ENCODE results near the gene KRTAP22-2.

DNA sequence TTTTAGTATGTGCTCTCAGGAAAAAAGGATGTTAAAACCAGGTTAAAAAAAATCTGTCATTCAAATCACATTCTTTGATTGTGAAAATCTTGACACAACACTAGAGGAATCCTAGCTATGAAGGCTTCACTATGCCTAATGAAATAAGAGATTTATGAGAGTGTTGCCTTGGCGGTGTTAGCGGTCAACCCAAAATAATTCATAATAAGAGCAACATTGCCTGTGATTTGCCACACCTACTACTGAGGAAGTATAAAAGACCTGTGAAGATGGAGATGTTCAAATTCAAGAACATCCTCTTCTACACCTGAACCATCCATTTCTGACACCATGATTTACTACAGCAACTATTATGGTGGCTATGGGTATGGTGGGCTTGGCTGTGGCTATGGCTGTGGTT lies 25.9 kb upstream of the KRTAP22-2 start, which contains the start of gene KRTAP20-1:
- TF ChIP-seq ZNF274 (IDR thresholded peaks at IDR 0.05; ENCODE audit: low read depth, low read length) (no peak), YY1 (IDR thresholded peaks at IDR 0.05; ENCODE audit: insufficient read depth, insufficient read length) (no peak), SUZ12 (IDR thresholded peaks at IDR 0.05; ENCODE audit: extremely low read depth, insufficient read depth, insufficient read length) (no peak)
